GM19238 (cell line): ENCODE results near the gene GPR107.
A peak's percentile ranks its signal among the peaks of the same experiment; 100 is the strongest.

Experiments used
- DNase-seq: peaks from one replicate; pipeline ENCODE4 v3.0.0; 2011; ENCODE audit warnings: low spot score; ENCODE audit not compliant: insufficient read length

The GPR107 gene

GRCh38 chr9:130110166-130110565 lies 56.5 kb downstream of the GPR107 start:
- DNase-seq: no peak

GRCh38 chr9:130110596-130111021 lies 56.9 kb downstream of the GPR107 start:
- DNase-seq: no peak

GRCh38 chr9:130111786-130112537 lies 58.3 kb downstream of the GPR107 start:
- DNase-seq: no peak

GRCh38 chr9:130112538-130113151 lies 58.9 kb downstream of the GPR107 start:
- no peak for DNase-seq

- DNase-seq: no peak
Observed at GRCh38 chr9:130114741-130115140, 61.0 kb downstream of the GPR107 start.

- DNase-seq: no peak
Observed at GRCh38 chr9:130116346-130116745, 62.6 kb downstream of the GPR107 start.

- DNase-seq: no peak
Observed at GRCh38 chr9:130117376-130117775, 63.7 kb downstream of the GPR107 start.

- no peak for DNase-seq
Observed at GRCh38 chr9:130117816-130118632, 64.3 kb downstream of the GPR107 start.

- no peak for DNase-seq
Observed at GRCh38 chr9:130118841-130119518, 65.3 kb downstream of the GPR107 start.

- DNase-seq: no peak
Observed at GRCh38 chr9:130119519-130120298, 66.0 kb downstream of the GPR107 start.

GRCh38 chr9:130120299-130120587 lies 66.5 kb downstream of the GPR107 start:
- no peak for DNase-seq

- no peak for DNase-seq
Observed at GRCh38 chr9:130120832-130121231, 67.1 kb downstream of the GPR107 start.

GRCh38 chr9:130122456-130122855 lies 68.8 kb downstream of the GPR107 start:
- DNase-seq: no peak

- DNase-seq: no peak
Observed at GRCh38 chr9:130124085-130124860, 70.6 kb downstream of the GPR107 start.

- DNase-seq: no peak
Observed at GRCh38 chr9:130126721-130127433, 73.2 kb downstream of the GPR107 start.

- DNase-seq: peak; percentile 35
Observed at GRCh38 chr9:130128251-130128650, 74.5 kb downstream of the GPR107 start.

- peak; percentile 42 for DNase-seq
Observed at GRCh38 chr9:130128733-130129431, 75.2 kb downstream of the GPR107 start.

GRCh38 chr9:130129432-130130061 lies 75.8 kb downstream of the GPR107 start:
- DNase-seq: no peak

- DNase-seq: no peak
Observed at GRCh38 chr9:130132746-130133145, 79.0 kb downstream of the GPR107 start.
